ENCODE results near the gene OASL.
"Not testable (repeated sequence)": the region's sequence is repeated elsewhere in the genome, so short reads cannot be mapped to it uniquely, and the experiment has no call there.

The OASL gene

DNA sequence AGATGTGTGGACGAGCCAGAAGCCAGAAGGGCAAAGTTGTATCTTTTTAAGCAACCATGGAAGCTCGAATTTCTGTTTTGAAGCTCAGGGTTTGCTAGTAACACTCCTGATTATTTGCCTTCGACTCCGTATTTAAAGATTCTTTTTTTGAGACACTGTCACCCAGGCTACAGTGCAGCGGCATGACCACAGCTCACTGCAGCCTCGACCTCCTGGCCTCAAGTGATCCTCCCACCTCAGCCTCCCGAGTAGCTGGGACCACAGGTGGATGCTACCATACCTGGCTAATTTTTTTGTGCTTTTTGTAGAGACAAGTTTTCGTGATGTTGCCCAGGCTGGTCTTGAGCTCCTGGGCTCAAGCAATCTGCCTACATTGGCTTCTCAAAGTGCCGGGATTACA is 18.7 kb upstream of the OASL start:
- DNase-seq = no peak

DNA sequence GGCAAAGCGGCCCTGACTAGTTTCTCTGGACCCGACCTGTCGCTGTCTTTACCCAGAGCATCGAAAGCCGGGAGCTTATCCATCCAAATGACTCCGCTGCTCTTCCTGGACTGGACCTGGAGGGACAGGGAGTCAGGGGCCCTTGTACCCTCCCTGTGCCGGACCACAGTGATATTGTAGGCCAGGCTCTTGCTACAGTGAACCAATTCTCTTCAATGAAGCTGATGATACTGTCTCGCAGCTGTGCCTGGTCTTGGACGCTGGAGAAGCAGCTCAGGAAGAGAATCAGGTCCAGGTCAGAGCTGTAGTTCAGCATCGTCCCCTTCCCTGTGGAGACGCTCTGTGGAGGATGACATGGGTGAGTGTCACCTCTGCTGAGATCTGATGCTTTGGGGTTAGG is 14.7 kb upstream of the OASL start:
- DNase-seq = no peak

DNA sequence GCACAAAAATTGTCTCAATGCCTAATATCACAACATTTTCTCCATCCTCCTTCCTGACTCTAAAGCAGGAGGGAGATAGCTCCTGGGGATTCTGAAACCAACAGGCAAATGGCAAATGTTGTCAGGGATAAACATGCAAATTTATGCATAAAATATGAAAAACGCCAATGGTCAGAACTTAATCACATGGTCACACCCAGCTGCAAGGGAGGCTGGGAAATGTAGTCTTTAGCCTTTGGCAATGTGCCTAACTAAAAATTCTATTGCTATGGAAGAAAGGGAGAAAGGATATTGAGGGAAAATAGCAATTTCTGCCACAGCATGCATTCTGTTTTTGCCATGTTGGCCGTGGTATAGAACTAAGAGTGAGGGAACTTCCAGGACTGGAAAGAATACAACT is 11.7 kb upstream of the OASL start:
- DNase-seq = no peak

DNA sequence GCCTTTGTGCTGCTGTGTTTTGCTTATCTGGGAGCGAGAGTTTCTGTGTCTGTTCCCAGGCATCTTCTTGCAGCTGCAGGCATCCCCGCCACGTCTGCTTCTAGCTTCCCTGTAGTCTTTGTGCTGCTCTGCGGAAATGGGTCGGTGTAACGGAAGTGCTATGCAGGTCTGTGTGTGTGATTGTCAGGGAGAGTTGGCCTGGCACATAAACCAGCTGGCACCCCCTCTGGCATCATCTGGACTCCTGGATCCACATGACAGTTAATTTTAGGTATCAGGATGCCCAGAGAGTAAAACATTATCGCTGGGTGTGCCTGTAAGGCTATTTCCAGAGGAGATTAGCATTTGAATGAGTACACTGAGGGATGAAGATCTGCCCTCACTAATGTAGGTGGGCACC is 9.4 kb upstream of the OASL start:
- no peak for DNase-seq

DNA sequence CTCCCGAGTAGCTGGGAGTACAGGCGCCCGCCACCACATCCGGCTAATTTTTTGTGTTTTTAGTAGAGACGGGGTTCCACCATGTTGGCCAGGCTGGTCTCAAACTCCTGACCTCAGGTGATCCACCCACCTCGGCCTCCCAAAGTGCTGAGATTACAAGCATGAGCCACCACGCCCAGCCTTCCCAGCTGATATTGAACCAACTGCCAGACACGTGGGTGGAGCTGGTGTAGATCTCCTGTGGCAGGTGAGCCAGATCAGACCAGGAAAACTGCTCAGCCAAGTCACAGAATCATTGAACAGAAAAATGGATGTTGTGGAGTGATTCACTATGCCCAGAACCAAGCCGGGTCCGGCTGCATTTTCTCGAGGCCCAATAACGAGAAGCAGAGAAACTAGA is 8.4 kb upstream of the OASL start:
- DNase-seq = not testable (repeated sequence)

DNA sequence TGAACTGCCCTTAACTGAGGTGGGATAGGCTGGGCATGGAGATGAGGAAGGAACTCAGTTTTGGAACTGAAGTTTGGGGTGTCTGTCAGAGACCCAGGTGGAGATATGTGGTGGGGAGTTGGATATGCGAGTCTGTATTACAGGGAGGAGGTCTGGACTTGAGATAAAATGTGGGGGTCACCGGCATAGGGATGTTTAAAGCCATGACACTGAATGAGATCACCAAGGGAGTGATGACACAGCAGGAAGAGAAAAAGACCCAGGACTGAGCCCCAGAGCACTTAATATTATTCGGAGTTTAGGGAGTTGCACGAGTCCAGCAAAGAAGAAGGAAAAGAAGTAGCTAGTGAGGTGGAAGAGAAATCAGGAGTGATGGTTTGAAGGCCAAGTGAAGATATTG is 4.0 kb upstream of the OASL start:
- DNase-seq = no peak

DNA sequence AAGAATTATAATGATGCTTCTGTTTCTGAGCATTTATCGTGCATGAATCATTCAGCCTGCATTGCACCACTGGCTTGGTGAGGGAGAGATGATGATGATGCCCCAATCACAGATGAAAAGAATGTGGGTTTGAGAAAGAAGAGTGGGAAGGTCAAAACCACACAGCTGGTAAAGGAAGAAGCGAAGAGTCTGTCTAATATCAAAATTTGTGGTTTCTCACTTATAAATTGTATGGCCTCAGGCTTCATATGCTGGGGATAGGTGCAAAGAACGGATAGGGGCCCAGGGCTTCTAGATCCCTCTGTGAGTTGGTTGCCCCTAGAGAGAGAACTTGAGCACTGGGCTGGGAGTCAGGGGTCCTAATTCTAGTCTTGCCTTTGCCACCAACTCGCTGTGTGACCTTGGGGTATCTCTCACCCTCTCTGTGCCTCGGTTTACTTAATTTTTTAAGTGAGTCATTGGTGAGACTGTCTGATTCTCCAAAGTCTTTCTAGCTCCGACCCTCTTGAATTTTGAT is 2.2 kb downstream of the OASL start:
- peak; percentile 62 for DNase-seq

DNA sequence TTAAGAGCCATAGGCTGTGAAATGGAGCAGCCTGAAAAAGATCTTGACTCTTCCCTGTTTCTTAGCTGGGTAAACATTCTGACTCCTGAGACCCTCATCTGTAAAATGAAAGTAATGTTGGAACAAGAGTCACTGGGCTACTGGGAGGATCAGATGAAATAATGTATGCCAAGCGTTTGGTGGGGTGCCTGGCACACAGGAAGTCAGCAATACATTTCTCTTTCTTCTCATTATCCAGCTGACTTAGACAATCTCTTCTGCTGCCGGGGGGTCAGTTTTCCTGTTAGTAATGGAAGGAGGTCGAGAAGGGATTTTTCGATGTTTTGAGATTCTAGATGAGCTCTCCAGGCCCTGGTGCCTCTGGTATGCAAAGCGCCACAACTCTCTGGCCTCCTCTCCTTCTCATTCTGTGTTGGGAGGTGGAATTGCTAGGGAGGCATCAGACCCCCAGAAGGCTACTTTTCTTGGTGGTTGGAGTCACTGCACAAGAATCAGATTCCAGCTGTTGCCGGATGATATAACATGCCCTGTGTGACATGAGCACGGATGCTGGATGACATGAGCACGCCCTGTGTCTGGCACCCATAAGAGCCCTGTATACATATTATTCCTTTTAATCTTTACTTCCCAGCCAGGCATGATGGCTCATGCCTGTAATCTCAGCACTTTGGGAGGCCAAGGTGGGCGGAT is 4.3 kb downstream of the OASL start:
- DNase-seq = no peak

DNA sequence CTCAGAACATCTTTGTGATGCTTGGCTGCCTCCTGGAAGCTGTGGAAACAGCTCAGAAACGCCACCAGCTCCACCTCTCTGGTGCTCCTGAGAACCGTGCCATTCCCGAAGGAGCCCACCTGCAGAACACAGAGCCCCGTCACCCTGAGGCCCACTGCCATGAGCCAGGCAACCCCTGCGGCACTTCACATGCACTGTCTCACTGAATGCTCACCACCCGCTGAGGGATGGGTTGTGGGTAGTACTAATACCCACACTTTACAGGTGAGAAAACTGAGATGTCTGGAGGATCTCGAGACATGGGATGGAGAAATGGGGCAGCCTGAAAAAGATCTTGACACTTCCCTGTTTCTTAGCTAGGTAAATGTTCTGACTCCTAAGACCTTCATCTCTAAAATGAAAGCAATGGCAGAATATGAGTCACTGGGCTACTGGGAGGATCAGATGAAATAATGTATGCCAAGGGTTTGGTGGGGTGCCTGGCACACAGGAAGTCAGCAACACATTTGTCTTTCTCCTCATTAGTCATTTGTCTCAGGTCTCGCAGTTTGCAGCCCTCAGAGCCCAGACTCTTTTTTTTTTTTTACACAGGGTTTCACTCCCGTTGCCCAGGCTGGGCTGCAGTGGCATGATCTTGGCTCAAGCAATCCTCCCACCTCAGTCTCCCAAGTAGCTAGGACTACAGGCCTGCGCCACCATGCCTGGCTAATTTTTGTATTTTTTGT is 5.3 kb downstream of the OASL start:
- peak; percentile 64 for DNase-seq

DNA sequence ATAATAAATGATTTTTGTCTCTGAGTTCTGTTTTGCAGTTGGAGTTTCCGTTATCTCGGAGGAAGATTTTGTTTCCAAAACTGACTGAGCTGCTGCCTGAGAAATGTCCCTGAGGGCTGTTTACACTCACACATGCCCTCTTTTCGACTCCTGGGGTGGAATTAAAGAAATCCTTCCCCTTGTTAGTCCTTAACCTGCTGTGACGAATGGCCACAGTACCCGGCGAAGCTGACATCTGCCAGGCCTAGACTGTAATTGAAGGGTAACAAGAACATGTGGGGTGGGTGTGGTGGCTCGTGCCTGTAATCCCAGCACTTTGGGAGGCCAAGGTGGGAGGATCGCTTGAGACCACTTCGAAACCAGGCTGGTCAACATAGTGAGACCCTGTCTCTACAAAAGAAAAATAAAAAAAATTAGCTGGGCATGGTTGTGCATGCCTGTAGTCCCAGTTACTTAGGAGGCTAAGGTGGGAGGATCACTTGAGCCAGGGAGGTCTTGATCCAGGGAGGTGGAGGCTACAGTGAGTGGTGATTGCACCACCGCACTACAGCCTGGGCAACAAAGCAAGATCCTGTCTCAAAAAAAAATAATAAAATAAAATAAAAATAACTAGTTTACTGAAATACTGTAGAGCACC is 8.4 kb downstream of the OASL start:
- no peak for DNase-seq

DNA sequence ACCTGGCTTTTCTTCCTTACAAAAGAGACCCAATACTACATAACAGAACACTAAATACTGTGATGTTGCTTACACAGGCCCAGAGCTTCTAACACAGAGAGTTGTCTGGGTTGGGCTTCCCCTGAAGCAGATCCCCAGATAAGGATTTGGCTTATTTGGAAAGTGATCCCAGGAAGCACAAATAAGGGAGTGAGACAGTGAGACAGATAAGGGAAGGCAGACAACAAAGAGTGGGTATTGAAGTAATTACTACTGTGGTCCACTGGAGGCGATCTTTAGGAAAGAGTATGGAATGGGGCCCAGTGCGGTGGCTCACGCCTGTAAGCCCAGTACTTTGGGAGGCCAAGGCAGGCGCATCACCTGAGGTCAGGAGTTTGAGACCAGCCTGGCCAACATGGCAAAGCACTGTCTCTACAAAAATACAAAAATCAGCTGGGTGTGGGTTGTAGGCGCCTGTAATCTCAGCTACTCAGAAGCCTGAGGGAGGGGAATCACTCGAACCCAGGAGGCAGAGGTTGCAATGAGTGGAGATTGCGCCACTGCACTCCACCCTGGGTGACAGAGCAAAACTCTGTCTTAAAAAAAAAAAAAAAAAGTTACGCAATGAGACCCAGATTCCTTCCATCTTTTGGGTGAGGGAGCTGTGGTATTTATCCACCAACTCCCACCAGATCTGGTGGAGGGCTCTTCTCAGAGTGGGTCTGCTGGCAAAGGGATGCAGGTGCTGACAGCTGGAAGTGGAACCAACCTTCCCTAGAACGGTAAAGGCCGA is 12.6 kb downstream of the OASL start:
- DNase-seq = no peak

DNA sequence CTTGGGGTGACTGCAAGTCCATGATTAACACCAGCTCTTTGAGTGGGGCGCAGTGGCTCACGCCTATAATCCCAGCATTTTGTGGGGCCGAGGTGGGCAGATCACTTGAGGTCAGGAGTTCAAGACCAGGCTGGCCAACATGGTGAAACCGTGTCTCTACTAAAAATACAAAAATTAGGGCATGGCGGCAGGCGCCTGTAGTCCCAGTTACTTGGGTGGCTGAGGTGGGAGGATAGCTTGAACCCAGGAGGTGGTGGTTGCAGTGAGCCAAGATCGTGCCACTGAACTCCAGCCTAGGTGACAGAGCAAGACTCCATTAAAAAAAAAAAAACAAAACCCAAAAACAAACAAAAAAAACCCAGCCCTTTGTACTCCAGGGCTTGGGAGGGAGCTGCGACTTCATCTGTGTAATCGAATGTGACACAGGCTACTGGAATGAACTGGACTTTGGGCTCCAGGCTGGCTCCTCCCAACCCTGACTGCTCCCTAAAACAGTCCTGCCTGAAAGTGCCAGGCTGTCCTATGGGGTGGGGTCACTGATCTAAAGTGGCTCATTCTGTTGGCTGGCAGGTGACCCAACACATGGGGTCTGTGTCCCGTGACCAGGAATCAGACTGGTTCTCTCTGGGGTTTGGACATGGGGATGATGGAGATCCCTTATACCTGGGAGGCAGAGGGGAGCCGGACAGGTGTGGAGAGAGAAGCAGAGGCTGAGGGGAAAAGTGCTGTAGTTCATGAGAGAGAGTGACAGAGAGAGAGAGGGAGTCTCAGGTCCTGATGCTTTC is 13.4 kb downstream of the OASL start:
- DNase-seq = no peak

DNA sequence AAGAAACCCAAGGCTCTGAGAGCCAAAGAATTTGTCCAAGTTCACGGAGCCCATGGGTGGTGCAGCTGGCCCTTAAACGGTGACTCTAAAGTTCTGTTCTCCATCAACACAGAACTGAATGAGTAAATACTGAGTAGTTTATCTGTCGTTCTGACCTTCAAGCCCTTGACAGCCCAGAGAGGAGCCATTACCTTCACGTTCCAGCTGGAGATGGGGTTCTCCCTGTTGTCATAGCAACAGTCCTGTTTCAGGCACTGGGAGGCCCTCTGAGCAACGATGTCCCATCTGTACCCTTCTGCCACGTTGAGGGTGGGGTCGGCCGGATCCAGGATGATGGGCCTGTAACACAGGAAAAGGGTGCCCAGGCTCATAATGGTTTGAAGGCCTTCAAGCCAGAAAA is 15.2 kb downstream of the OASL start:
- no peak for DNase-seq

DNA sequence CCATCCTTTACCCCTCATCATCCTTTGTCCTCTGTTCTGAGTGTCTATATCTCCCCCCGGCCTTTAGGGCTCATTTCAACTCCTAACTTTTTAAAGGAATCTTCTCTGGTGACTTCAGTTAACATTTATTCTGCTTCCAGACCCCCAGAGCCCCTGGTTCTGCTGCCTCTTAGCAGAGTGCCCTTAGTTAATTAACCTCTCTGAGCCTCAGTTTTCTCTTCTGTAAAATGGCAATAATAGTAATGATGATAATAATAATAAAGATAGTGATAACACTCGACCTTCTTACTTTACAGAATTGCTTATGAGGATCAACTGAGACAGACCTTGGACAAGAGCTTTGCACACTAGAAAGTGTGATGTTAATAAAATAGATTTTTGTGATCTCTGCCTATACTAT is 16.3 kb downstream of the OASL start:
- no peak for DNase-seq

DNA sequence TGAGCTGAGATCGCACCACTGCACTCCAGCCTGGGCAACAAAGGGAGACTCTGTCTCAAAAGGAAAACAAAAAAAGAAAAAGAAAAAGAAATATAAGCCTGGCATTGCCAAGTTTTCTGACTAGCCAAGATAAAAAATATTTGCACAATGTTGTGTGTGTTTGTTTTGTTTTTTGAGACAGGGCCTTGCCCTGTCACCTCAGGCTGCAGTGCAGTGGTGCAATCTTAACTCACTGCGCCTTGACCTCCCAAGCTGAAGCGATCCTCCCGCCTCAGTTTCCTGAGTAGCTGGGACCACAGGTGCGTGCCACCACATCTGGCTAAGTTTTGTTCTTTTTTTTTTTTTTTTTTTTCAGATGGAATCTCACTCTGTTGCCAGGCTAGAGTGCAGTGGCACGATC is 17.3 kb downstream of the OASL start:
- no peak for DNase-seq

DNA sequence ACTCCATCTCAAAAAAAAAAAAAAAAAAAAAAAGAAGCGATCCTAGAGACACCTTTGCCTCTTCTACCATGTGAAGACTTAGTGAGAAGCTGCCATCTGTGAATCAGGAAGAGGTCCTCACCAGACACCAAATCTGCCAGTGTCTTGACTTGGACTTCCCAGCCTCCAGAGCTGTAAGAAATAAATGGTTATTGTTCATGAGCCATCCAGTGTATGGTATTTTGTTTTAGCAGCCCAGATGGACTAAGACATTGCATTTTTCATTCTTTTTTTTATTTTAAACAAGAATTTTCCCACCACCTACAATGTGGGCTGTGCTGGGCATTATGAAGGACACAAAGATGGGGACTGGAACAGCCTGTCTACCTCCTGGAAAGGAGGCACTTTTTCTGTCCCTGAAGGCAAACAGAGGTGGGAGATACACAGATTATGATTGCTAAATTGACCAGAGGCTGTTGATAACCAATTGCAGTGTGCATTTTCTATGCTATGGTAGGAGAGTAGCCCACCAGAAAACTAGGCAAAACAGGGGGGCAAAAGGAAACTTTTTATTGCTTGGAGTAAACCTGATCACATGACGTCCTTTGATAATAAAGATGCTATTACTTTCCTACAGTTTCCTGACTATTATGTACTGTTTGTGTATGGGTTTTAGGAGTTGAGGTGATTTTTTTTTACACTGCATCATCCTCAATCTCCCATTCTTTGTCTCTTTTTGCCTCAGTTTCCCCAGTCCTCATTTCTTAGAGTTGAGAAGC is 20.0 kb downstream of the OASL start:
- no peak for DNase-seq

DNA sequence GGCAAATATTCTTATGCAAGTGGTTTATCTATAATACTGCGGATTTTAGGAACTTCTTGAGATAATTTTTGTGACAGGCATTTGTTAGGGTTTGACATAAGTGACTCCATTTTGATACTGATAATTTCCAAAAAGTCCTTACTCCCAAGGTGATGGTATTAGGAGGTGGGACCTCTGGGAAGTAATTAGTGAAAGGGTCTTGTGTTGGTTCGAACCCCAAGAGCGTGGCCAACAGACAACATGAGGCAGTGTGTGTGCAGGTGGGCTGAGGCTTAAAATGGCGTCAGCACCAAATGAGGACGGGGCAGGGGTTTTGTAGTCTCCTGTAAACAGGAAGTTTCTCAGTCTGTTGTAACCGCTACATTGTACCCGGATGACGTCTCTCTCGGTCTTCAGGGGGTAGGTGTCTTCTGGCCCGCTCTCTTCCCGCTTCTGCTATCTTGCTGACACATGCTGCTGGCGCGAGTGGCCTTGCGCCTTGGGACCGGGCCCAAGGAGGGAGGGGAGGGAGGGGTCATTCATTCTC is 21.0 kb downstream of the OASL start:
- DNase-seq = no peak

DNA sequence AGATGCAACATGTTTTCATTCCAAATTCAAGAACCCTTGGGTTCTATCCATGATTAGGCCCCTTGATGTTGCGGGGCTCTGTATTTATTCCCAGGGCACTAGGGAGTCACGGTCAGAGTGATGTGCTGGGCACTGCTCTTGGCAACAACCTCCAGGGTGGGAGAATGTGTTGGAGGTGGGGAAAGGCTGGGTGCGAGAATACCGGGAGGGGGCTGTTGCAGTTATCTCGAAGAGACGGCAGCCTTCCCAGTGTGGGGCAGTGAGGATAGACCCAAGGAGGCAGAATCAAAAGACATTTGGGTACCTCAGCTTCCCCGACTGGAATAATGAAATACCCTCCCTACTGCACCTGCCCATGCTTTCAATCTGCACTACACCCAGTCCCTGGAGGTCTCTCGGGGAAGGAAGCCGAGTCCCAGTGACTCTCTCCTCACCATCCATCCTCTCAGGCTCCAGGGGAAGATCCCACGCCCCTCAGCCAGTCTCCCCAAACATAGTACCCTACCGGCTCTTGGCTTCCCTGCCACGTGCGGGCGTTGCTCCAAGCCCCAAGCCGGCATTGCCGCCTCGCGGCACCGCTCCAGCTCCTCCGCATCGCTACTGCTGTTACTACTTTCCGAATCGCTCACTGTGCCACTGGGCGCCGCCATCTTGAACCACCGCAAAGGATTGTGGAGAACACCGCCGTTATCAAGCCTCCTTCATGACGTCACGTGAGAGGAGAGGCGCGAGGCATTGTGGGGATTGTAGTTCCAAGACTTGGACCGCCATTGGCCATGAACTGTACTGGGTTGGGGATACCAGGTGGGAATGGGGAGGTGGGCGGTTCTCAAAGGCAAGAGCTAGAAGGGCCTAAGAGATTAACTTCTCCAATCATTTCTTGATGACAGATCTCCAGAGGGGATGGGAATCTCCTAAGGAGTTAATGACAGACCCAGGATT is 22.9 kb downstream of the OASL start, which contains the start of gene C12orf43:
C12orf43 (minus strand) TSS at position 663 of the 942 bp plus-strand sequence; CDS start at position 650, 13 bp downstream.
- peak; percentile 95 for DNase-seq

DNA sequence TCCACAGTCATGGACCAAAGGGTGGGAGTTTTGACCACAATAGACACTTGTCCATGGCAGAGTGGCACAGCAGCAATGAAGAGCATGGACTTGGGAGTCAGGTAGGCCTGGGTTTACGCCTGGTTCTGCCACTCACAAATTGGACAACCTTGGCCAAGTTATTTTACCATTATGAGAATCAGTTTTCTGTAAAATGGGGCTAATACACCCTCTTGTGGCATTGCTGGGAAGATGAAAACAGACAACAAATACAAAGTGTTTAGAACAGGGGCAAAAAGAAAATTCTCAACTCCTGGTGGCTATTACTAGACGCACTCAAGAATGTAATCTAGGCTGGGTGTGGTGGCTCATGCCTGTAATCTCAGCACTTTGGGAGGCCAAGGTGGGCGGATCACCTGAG is 25.3 kb downstream of the OASL start:
- DNase-seq = no peak

DNA sequence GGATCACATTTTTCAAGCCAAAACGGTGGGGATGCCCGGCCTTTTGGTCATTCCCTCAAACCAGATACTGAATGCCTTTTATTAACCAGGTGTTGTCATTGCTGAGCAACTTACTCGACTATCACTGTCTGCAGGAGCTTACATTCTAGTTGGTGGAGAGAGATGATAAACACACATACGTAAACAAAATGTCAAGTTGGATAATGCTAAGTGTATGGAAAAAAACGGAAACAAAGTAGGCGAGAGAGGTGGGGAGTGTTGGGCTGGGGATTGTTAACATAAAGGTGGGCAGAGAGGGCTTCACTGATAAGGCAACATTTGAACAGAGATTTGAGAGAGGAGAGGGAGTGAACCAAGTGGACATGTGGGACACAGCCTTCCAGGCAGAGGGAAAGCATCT is 27.2 kb downstream of the OASL start:
- no peak for DNase-seq
